HT-29 (cell line): ENCODE data around the gene SMKR1. TPM values are rescaled to one million over a fixed set of nuclear protein-coding genes. Genes with fewer than 3 reads are reported as not detected.
"Not testable (repeated sequence)": the region's sequence is repeated elsewhere in the genome, so short reads cannot be mapped to it uniquely, and the experiment has no call there.

Source experiments
- DNase-seq: peaks from one replicate; pipeline ENCODE4 v3.0.0-alpha.2; 2015; ENCODE audit warnings: low spot score
- total RNA-seq: library from RNA; depleted of rRNA; stranded (reverse); fragments of >200 nt; shearing (Covaris generic); gene quantifications from 2 replicates; pipeline ENCODE4 v1.2.3, GENCODE V29; 2014; rRNA removed

Gene SMKR1
- 2.9 and 3.5 TPM in 2 replicates for total RNA-seq

DNA sequence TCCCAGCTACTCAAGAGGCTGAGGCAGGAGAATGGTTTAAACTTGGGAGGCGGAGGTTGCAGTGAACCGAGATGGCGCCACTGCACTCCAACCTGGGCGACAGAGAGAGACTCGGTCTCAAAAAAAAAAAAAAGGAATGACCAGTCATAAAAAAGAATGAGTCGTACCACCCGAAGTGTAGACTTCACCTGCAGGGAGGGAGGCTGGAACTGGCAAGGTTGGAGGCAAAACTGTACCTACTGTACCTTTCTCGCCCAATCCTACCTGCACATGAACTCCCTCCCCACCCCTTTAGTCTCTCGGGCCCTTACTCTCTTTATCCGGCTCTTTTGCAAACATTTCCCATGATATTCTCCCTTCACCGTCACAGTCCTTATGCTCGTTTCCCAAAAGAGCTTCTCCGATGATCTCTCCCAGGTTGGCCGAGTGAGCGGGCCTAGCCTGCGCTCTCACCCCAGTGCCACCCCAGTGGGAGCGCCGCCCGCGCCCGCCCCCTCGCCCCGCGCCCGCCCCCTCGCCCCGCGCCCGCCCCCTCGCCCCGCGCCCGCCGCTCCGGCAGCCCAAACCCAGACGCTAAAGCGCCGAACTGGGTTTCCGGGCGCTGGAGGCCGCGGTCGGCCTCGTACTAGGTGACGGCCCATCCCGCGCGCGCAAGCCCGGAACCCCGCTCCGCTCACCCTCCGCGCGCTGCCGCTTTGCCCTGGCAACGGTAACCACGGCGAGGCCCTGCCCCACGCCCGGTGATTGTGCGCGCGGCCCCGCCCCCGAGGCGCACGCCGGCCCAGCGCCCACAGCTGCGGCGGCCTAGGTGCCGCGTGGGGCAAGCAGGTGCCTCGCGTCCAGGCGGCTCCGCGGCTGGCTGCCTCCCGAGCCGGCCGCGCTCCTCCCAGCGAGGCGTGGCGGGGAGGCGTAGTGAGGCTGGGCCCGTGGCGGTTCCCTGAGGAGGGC lies at the start of gene SMKR1:
TSS of gene SMKR1 (plus strand) at position 772 of the 948 bp plus-strand sequence. CDS start 294 bp downstream, outside the sequence.
- DNase-seq, result peak; percentile 58

- no peak for DNase-seq
These were observed 49.6 kb upstream of the SMKR1 start for GRCh38 chr7:129452589-129453231.

GRCh38 chr7:129453510-129454248 lies 48.7 kb upstream of the SMKR1 start:
- DNase-seq, result no peak

- DNase-seq, result no peak
These were observed 48.1 kb upstream of the SMKR1 start for GRCh38 chr7:129454249-129454551.

DNA sequence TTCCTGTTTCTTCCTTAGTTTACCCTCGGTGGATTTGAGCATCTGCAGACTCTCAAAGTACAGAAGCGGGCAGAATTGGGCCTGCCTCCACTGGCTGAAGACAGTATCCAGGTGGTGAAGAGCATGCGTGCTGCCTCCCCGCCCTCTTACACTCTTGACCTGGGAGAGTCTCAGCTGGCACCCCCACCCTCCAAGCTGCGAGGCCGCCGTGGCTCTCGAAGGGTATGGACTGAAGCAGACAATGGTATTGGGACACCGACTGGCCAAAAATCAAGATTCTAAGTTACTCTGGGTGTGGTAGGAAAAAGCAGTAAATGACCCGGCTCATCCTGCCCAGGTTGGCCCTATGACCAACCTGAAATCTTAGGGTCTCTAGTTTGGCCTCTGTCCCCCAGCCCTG lies 45.9 kb upstream of the SMKR1 start:
- no peak for DNase-seq

DNA sequence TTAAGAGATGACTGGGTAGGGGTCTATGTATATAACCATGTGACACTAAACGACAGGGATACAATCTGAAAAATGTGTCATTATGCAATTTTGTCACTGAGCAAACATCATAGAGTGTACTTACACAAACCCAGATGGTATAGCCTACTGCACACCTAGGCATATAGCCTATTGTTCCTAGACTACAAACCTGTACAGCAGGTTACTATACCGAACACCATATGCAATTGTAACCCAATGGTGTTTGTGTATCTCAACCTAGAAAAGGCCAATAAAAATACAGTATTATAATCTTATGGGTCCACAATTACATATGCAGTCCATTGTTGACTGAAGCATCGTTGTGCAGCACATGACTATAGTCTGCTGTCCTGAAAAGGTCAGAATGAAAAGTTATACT lies 45.2 kb upstream of the SMKR1 start:
- no peak for DNase-seq

DNA sequence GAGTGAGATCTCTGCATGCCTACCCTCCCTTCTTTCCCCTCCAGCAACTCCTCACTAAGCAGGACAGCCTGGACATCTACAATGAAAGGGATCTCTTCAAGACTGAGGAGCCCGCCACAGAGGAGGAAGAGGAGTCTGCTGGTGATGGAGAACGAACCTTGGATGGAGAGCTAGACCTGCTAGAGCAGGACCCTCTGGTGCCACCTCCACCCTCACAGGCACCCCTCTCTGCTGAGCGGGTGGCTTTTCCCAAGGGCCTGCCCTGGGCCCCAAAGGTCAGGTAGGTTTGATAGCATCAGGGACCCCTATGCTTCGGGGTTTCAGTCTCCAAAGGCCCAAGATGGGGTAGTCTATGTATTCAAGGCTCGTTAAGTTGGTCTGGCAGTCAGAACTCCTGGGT lies 44.2 kb upstream of the SMKR1 start:
- DNase-seq, result no peak

DNA sequence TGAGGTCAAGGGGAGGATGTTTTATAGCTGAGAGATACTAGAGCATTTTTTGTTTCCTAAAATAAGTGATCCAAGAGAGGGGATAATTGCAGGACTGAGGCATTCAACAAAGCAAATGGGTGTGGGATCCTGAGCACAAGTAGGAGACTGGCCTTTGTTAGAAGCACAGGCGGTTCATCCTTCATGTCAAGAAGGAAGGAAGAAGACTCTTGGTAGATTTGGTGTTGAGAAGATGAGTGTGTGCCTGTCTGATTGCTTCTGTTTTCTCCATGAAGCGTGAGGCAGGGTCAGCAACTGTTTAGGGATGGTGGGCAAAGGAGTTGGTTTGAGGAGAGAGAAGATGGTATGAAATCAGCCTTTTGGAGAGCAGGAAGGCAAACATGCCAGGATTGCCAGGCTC lies 40.5 kb upstream of the SMKR1 start:
- no peak for DNase-seq

- DNase-seq, result no peak
These were observed 39.9 kb upstream of the SMKR1 start for GRCh38 chr7:129462420-129462819.

GRCh38 chr7:129464194-129464593 lies 38.1 kb upstream of the SMKR1 start:
- no peak for DNase-seq

DNA sequence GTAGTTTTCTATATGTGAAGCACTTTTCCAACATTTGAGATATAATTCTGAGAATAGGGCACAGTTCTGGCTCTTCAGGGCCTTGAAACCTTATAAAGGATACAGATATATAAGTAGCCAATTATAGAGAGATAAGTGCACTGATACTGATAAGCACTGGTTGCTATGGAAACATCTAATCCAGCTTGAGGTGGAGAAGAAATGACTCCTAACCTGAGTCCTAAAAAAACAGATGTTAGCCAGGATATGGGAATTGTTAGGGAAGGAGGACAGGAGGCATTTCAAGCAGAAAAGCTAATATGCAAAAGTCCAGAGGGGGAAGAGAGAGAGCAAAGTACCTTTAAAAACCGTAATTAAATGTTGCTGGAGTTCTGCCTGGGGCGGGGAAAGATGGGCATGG lies 37.3 kb upstream of the SMKR1 start:
- no peak for DNase-seq

DNA sequence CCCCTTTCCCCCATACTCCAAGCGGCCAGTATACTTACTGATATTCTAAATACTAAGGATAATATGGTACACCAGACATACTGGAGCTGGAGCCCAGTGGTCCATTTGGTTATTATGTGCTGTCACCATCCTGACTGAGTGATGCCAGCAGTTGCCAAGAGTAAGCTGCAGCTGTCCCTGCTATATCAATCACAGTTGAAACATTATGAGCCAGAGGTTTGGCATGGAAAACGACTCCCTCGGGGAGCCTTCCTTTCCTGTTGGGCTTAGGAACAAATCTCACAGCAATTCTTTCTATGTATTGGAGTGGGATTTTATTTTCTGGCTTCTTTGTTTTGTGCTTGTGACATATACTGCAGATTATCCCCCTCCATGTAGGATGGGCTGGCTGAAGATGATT lies 35.5 kb upstream of the SMKR1 start:
- no peak for DNase-seq

- no peak for DNase-seq
These were observed 34.2 kb upstream of the SMKR1 start for GRCh38 chr7:129468087-129468486.

DNA sequence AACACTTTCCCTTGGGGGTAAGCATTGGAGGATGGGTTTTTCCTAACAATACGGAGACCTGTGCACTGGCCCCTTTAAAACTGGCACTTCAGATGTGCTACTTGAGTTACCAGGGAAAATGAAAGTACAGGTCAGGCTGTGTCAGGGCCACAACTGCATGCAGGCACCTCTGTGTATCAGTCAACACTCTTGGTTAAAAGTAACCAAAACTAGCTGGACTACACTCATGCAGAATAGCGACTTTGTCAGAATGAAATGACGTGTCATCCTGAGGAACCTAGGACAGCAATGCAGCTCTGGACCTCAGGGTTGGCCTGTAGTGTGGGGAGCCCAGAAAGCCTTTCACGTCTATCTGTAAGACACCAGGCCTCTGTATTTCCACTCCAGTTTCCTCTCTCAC lies 33.8 kb upstream of the SMKR1 start:
- DNase-seq, result no peak

GRCh38 chr7:129469930-129470329 lies 32.4 kb upstream of the SMKR1 start:
- no peak for DNase-seq

DNA sequence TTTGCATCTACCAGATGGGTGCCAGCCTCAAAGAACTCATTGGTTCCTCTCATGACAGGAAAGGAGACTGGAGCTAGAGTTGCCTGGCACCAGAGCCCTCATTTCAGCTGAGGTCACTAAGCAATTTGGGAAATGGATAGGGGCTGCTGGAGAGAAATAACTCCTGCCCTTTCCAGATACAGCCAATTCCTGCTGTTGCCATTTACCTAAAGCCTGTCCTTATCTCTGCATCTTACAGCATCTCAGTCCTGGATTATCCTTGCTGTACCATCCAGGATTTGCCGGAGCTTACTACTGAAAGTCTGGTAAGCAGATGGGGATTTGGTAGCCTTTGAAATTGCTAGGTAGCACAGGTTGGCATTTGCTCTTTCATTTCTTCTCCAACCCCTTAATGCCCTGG lies 31.9 kb upstream of the SMKR1 start:
- DNase-seq, result no peak

DNA sequence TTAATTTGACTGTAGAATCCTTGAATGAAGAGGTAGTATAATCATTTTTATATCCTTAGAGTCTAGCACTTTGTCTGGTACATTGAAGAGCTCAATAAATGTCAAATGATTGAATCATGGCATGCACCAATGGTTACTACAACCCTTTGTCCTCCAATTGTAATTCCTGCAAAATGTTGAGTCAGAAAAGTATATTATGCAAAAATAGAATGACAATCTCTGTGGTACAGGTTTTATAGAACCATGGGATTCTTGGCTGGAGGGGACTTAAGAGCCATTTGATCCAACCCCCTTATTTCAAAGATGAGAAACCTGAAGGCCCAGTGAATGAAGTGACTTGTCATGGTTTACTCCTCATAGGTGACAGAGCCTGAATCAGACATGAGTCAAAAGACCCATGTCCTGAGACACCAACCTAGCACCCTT lies 30.9 kb upstream of the SMKR1 start:
- no peak for DNase-seq

GRCh38 chr7:129475931-129476330 lies 26.4 kb upstream of the SMKR1 start:
- DNase-seq, result not testable (repeated sequence)

DNA sequence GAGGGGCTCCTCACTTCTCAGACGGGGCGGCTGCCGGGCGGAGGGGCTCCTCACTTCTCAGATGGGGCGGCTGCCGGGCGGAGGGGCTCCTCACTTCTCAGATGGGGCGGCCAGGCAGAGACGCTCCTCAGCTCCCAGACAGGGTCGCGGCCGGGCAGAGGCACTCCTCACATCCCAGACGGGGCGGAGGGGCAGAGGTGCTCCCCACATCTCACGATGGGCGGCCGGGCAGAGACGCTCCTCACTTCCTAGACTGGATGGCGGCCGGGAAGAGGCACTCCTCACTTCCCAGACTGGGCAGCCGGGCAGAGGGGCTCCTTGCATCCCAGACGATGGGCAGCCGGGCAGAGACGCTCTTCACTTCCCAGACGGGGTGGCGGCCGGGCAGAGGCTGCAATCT lies 25.9 kb upstream of the SMKR1 start:
- not testable (repeated sequence) for DNase-seq

- no peak for DNase-seq
These were observed 22.5 kb upstream of the SMKR1 start for GRCh38 chr7:129479831-129480230.

GRCh38 chr7:129480674-129481363 lies 21.5 kb upstream of the SMKR1 start:
- DNase-seq, result no peak

DNA sequence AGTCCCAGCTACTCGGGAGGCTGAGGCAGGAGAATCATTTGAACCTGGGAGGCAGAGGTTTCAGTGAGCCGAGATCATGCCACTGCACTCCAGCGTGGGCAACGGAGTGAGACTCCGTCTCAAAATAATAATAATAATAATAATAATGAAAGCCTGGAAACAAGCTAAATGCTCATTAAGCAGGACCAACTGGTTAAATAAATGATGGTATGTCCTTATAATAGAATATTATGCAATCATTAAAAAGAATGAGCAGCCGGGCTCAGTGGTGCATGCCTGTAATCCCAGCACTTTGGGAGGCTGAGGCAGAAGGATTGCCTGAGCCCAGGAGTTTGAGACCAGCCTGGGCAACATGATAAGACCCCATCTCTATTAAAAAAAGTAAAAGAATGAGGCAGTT lies 21.0 kb upstream of the SMKR1 start:
- DNase-seq, result not testable (repeated sequence)
